Measurements from ENCODE around the gene TAF4.

TAF4 gene

GRCh38 chr20:61933481-61933950 lies 132.2 kb downstream of the TAF4 start:
- Histone ChIP-seq H3K4me3 (ENCODE audit: low read depth, low read length) (no peak overlapping the region), H3K79me2 (ENCODE audit: control insufficient read depth, insufficient read depth, low read length, unreplicated experiment) (no peaks in the 10 kb centered on the region), H3K27ac (ENCODE audit: low read depth, low read length) (no peak overlapping the region), H3K4me1 (ENCODE audit: control insufficient read depth, insufficient read depth, low read length, unreplicated experiment) (no peaks in the 10 kb centered on the region), H3K27me3 (ENCODE audit: insufficient read depth, low read length) (no peaks in the 10 kb centered on the region), H2AFZ (ENCODE audit: low read length, unreplicated experiment) (no peak overlapping the region), H3K36me3 (ENCODE audit: insufficient read depth, low read length) (no peaks in the 10 kb centered on the region)

- Histone ChIP-seq H2AFZ (ENCODE audit: low read length, unreplicated experiment) (no peak overlapping the region), H3K4me1 (ENCODE audit: control insufficient read depth, insufficient read depth, low read length, unreplicated experiment) (no peaks in the 10 kb centered on the region), H3K36me3 (ENCODE audit: insufficient read depth, low read length) (no peaks in the 10 kb centered on the region), H3K27me3 (ENCODE audit: insufficient read depth, low read length) (no peaks in the 10 kb centered on the region), H3K79me2 (ENCODE audit: control insufficient read depth, insufficient read depth, low read length, unreplicated experiment) (no peaks in the 10 kb centered on the region), H3K27ac (ENCODE audit: low read depth, low read length) (no peak overlapping the region), H3K4me3 (ENCODE audit: low read depth, low read length) (no peak overlapping the region)
Observed at GRCh38 chr20:61932711-61933480, 132.8 kb downstream of the TAF4 start.

- no peak overlapping the region for H3K27ac ChIP-seq (ENCODE audit: low read depth, low read length)
- no peak overlapping the region for H3K4me3 ChIP-seq (ENCODE audit: low read depth, low read length)
- no peaks in the 10 kb centered on the region for H3K36me3 ChIP-seq (ENCODE audit: insufficient read depth, low read length)
- H3K79me2 ChIP-seq (ENCODE audit: control insufficient read depth, insufficient read depth, low read length, unreplicated experiment): no peaks in the 10 kb centered on the region
- H2AFZ ChIP-seq (ENCODE audit: low read length, unreplicated experiment): no peak overlapping the region
- no peaks in the 10 kb centered on the region for H3K4me1 ChIP-seq (ENCODE audit: control insufficient read depth, insufficient read depth, low read length, unreplicated experiment)
- H3K27me3 ChIP-seq (ENCODE audit: insufficient read depth, low read length): no peaks in the 10 kb centered on the region
Observed at GRCh38 chr20:61932199-61932592, 133.5 kb downstream of the TAF4 start.

- Histone ChIP-seq H3K79me2 (ENCODE audit: control insufficient read depth, insufficient read depth, low read length, unreplicated experiment) (no peaks in the 10 kb centered on the region), H3K4me1 (ENCODE audit: control insufficient read depth, insufficient read depth, low read length, unreplicated experiment) (no peaks in the 10 kb centered on the region), H3K27ac (ENCODE audit: low read depth, low read length) (no peak overlapping the region), H3K4me3 (ENCODE audit: low read depth, low read length) (no peak overlapping the region), H3K36me3 (ENCODE audit: insufficient read depth, low read length) (no peaks in the 10 kb centered on the region), H2AFZ (ENCODE audit: low read length, unreplicated experiment) (no peak overlapping the region), H3K27me3 (ENCODE audit: insufficient read depth, low read length) (no peaks in the 10 kb centered on the region)
Observed at GRCh38 chr20:61931476-61932198, 134.0 kb downstream of the TAF4 start.

GRCh38 chr20:61930776-61931475 lies 134.8 kb downstream of the TAF4 start:
- Histone ChIP-seq H2AFZ (ENCODE audit: low read length, unreplicated experiment) (no peak overlapping the region), H3K4me1 (ENCODE audit: control insufficient read depth, insufficient read depth, low read length, unreplicated experiment) (peaks cover 4% of the 10 kb centered on the region), H3K4me3 (ENCODE audit: low read depth, low read length) (no peak overlapping the region), H3K27me3 (ENCODE audit: insufficient read depth, low read length) (no peaks in the 10 kb centered on the region), H3K36me3 (ENCODE audit: insufficient read depth, low read length) (no peaks in the 10 kb centered on the region), H3K27ac (ENCODE audit: low read depth, low read length) (no peak overlapping the region), H3K79me2 (ENCODE audit: control insufficient read depth, insufficient read depth, low read length, unreplicated experiment) (no peaks in the 10 kb centered on the region)

- no peaks in the 10 kb centered on the region for H3K36me3 ChIP-seq (ENCODE audit: insufficient read depth, low read length)
- peaks cover 9% of the 10 kb centered on the region for H3K4me1 ChIP-seq (ENCODE audit: control insufficient read depth, insufficient read depth, low read length, unreplicated experiment)
- no peak overlapping the region for H3K4me3 ChIP-seq (ENCODE audit: low read depth, low read length)
- H2AFZ ChIP-seq (ENCODE audit: low read length, unreplicated experiment): no peak overlapping the region
- no peaks in the 10 kb centered on the region for H3K27me3 ChIP-seq (ENCODE audit: insufficient read depth, low read length)
- H3K27ac ChIP-seq (ENCODE audit: low read depth, low read length): no peak overlapping the region
- H3K79me2 ChIP-seq (ENCODE audit: control insufficient read depth, insufficient read depth, low read length, unreplicated experiment): no peaks in the 10 kb centered on the region
Observed at GRCh38 chr20:61929971-61930666, 135.6 kb downstream of the TAF4 start.

GRCh38 chr20:61929561-61929960 lies 136.1 kb downstream of the TAF4 start:
- no peak overlapping the region for H3K4me3 ChIP-seq (ENCODE audit: low read depth, low read length)
- peaks cover 9% of the 10 kb centered on the region for H3K4me1 ChIP-seq (ENCODE audit: control insufficient read depth, insufficient read depth, low read length, unreplicated experiment)
- no peaks in the 10 kb centered on the region for H3K79me2 ChIP-seq (ENCODE audit: control insufficient read depth, insufficient read depth, low read length, unreplicated experiment)
- H3K27me3 ChIP-seq (ENCODE audit: insufficient read depth, low read length): no peaks in the 10 kb centered on the region
- H3K36me3 ChIP-seq (ENCODE audit: insufficient read depth, low read length): no peaks in the 10 kb centered on the region
- no peak overlapping the region for H3K27ac ChIP-seq (ENCODE audit: low read depth, low read length)
- H2AFZ ChIP-seq (ENCODE audit: low read length, unreplicated experiment): no peak overlapping the region

GRCh38 chr20:61927826-61928541 lies 137.7 kb downstream of the TAF4 start:
- Histone ChIP-seq H3K27ac (ENCODE audit: low read depth, low read length) (no peak overlapping the region), H3K36me3 (ENCODE audit: insufficient read depth, low read length) (no peaks in the 10 kb centered on the region), H2AFZ (ENCODE audit: low read length, unreplicated experiment) (no peak overlapping the region), H3K27me3 (ENCODE audit: insufficient read depth, low read length) (no peaks in the 10 kb centered on the region), H3K4me3 (ENCODE audit: low read depth, low read length) (no peak overlapping the region), H3K79me2 (ENCODE audit: control insufficient read depth, insufficient read depth, low read length, unreplicated experiment) (no peaks in the 10 kb centered on the region), H3K4me1 (ENCODE audit: control insufficient read depth, insufficient read depth, low read length, unreplicated experiment) (peaks cover 9% of the 10 kb centered on the region)

- Histone ChIP-seq H3K4me3 (ENCODE audit: low read depth, low read length) (no peak overlapping the region), H3K36me3 (ENCODE audit: insufficient read depth, low read length) (no peaks in the 10 kb centered on the region), H3K79me2 (ENCODE audit: control insufficient read depth, insufficient read depth, low read length, unreplicated experiment) (no peaks in the 10 kb centered on the region), H3K27ac (ENCODE audit: low read depth, low read length) (no peak overlapping the region), H3K27me3 (ENCODE audit: insufficient read depth, low read length) (no peaks in the 10 kb centered on the region), H3K4me1 (ENCODE audit: control insufficient read depth, insufficient read depth, low read length, unreplicated experiment) (peaks cover 9% of the 10 kb centered on the region), H2AFZ (ENCODE audit: low read length, unreplicated experiment) (no peak overlapping the region)
Observed at GRCh38 chr20:61927193-61927825, 138.4 kb downstream of the TAF4 start.

All from ACC112 (cell line).